ENCODE results near the gene HYI. TPM values are rescaled to one million over a fixed set of nuclear protein-coding genes. Genes with fewer than 3 reads are reported as not detected.
"Not testable (repeated sequence)": the region's sequence is repeated elsewhere in the genome, so short reads cannot be mapped to it uniquely, and the experiment has no call there.

The HYI gene
- total RNA-seq, 2 experiments from 2014 or later, result 10.8 to 13.5 TPM

- no peaks in the 10 kb centered on the region for H3K36me3 Mint-ChIP-seq (ENCODE audit: low read depth)
- no peaks in the 10 kb centered on the region for H3K4me1 Mint-ChIP-seq
- intact Hi-C loops (cut with DNase I, micrococcal nuclease), result no loop called here
- no peak for ATAC-seq
- CTCF ChIA-PET, result no interaction called here
- POLR2A ChIA-PET, result no interaction called here
- H3K27me3 Mint-ChIP-seq, result peaks cover 4% of the 10 kb centered on the region
- H3K27ac Mint-ChIP-seq, result no peak overlapping the region
- no peak overlapping the region for H3K4me3 Mint-ChIP-seq
- DNase-seq, result no peak
- H3K9me3 Mint-ChIP-seq (ENCODE audit: low read depth), result no peaks in the 10 kb centered on the region
These were observed 25.7 kb upstream of the HYI start for GRCh38 chr1:43479414-43479813.

GRCh38 chr1:43477716-43478115 is 24.0 kb upstream of the HYI start:
- H3K27me3 Mint-ChIP-seq, result peaks cover 6% of the 10 kb centered on the region
- no peaks in the 10 kb centered on the region for H3K9me3 Mint-ChIP-seq (ENCODE audit: low read depth)
- DNase-seq (no peak), ATAC-seq (no peak)
- H3K4me1 Mint-ChIP-seq, result peaks cover 2% of the 10 kb centered on the region
- ChIA-PET POLR2A (interaction anchor here (0.6 kb wide), 1 partner anchor 291 kb away, joined by 5 read pairs; no protein-coding TSS in a partner anchor), CTCF (no interaction called here)
- H3K27ac Mint-ChIP-seq, result no peak overlapping the region
- no peaks in the 10 kb centered on the region for H3K36me3 Mint-ChIP-seq (ENCODE audit: low read depth)
- no peak overlapping the region for H3K4me3 Mint-ChIP-seq
- intact Hi-C loops (cut with DNase I, micrococcal nuclease), result no loop called here

- H3K4me3 Mint-ChIP-seq; H3K9me3 Mint-ChIP-seq (ENCODE audit: low read depth); H3K27me3 Mint-ChIP-seq; H3K36me3 Mint-ChIP-seq (ENCODE audit: low read depth); H3K27ac Mint-ChIP-seq; ATAC-seq; H3K4me1 Mint-ChIP-seq; DNase-seq; intact Hi-C loops (cut with DNase I, micrococcal nuclease); POLR2A ChIA-PET: not testable (repeated sequence)
- CTCF ChIA-PET, result interaction anchor here (0.6 kb wide), 1 partner anchor 344 kb away, joined by 3 read pairs; no protein-coding TSS in a partner anchor
These were observed 22.1 kb upstream of the HYI start for GRCh38 chr1:43475611-43476401.

GRCh38 chr1:43473463-43473862 is 19.7 kb upstream of the HYI start:
- ATAC-seq, result peak; percentile 33
- H3K27me3 Mint-ChIP-seq, result peaks cover 4% of the 10 kb centered on the region
- no peaks in the 10 kb centered on the region for H3K9me3 Mint-ChIP-seq (ENCODE audit: low read depth)
- ChIA-PET CTCF (no interaction called here), POLR2A (interaction anchor here (0.5 kb wide), 1 partner anchor 8 kb away, joined by 4 read pairs; no protein-coding TSS in a partner anchor)
- DNase-seq, result no peak
- intact Hi-C loops (cut with DNase I, micrococcal nuclease), result no loop called here
- H3K4me3 Mint-ChIP-seq, result no peak overlapping the region
- H3K27ac Mint-ChIP-seq, result no peak overlapping the region
- no peaks in the 10 kb centered on the region for H3K36me3 Mint-ChIP-seq (ENCODE audit: low read depth)
- H3K4me1 Mint-ChIP-seq, result peaks cover 2% of the 10 kb centered on the region

GRCh38 chr1:43472463-43473151 is 18.9 kb upstream of the HYI start:
- H3K27me3 Mint-ChIP-seq; H3K4me3 Mint-ChIP-seq; H3K4me1 Mint-ChIP-seq; DNase-seq; intact Hi-C loops (cut with DNase I, micrococcal nuclease); H3K27ac Mint-ChIP-seq; H3K9me3 Mint-ChIP-seq (ENCODE audit: low read depth); CTCF ChIA-PET; H3K36me3 Mint-ChIP-seq (ENCODE audit: low read depth); POLR2A ChIA-PET; ATAC-seq: not testable (repeated sequence)

GRCh38 chr1:43472087-43472462 is 18.3 kb upstream of the HYI start:
- POLR2A ChIA-PET, result no interaction called here
- intact Hi-C loops (cut with DNase I, micrococcal nuclease), result no loop called here
- H3K36me3 Mint-ChIP-seq (ENCODE audit: low read depth), result no peaks in the 10 kb centered on the region
- CTCF ChIA-PET, result no interaction called here
- DNase-seq, result no peak
- H3K9me3 Mint-ChIP-seq (ENCODE audit: low read depth), result no peaks in the 10 kb centered on the region
- H3K27me3 Mint-ChIP-seq, result peaks cover 4% of the 10 kb centered on the region
- no peak overlapping the region for H3K27ac Mint-ChIP-seq
- no peak overlapping the region for H3K4me3 Mint-ChIP-seq
- H3K4me1 Mint-ChIP-seq, result peaks cover 2% of the 10 kb centered on the region
- no peak for ATAC-seq

GRCh38 chr1:43469932-43470331 is 16.2 kb upstream of the HYI start:
- DNase-seq (no peak), ATAC-seq (no peak)
- Mint-ChIP-seq H3K36me3 (ENCODE audit: low read depth) (no peaks in the 10 kb centered on the region), H3K4me1 (peaks cover 9% of the 10 kb centered on the region), H3K27ac (no peak overlapping the region), H3K4me3 (no peak overlapping the region), H3K27me3 (peaks cover 2% of the 10 kb centered on the region), H3K9me3 (ENCODE audit: low read depth) (no peaks in the 10 kb centered on the region)
- ChIA-PET POLR2A (no interaction called here), CTCF (interaction anchor here (0.6 kb wide), 1 partner anchor 1575 kb away, joined by 4 read pairs; no protein-coding TSS in a partner anchor)
- intact Hi-C loops (cut with DNase I, micrococcal nuclease), result no loop called here

- intact Hi-C loops (cut with DNase I, micrococcal nuclease), result no loop called here
- H3K9me3 Mint-ChIP-seq (ENCODE audit: low read depth), result no peaks in the 10 kb centered on the region
- POLR2A ChIA-PET, result no interaction called here
- no peaks in the 10 kb centered on the region for H3K36me3 Mint-ChIP-seq (ENCODE audit: low read depth)
- ATAC-seq (no peak), DNase-seq (no peak)
- H3K4me1 Mint-ChIP-seq, result peaks cover 7% of the 10 kb centered on the region
- no peak overlapping the region for H3K27ac Mint-ChIP-seq
- CTCF ChIA-PET, result no interaction called here
- H3K27me3 Mint-ChIP-seq, result no peaks in the 10 kb centered on the region
- no peak overlapping the region for H3K4me3 Mint-ChIP-seq
These were observed 14.7 kb upstream of the HYI start for GRCh38 chr1:43468414-43468813.

GRCh38 chr1:43466403-43466802 is 12.7 kb upstream of the HYI start:
- Mint-ChIP-seq H3K27me3 (no peaks in the 10 kb centered on the region), H3K9me3 (ENCODE audit: low read depth) (no peaks in the 10 kb centered on the region), H3K4me3 (no peak overlapping the region), H3K4me1 (peaks cover 7% of the 10 kb centered on the region), H3K36me3 (ENCODE audit: low read depth) (no peaks in the 10 kb centered on the region), H3K27ac (no peak overlapping the region)
- ChIA-PET POLR2A (no interaction called here), CTCF (interaction anchor here (0.6 kb wide), 1 partner anchor 301 kb away, joined by 3 read pairs; no protein-coding TSS in a partner anchor)
- DNase-seq (no peak), ATAC-seq (no peak)
- intact Hi-C loops (cut with DNase I, micrococcal nuclease), result no loop called here

GRCh38 chr1:43465505-43466067 is 11.9 kb upstream of the HYI start:
- CTCF ChIA-PET, result no interaction called here
- ATAC-seq, result no peak
- POLR2A ChIA-PET, result no interaction called here

GRCh38 chr1:43464681-43465504 is 11.2 kb upstream of the HYI start:
- ATAC-seq, result no peak
- Mint-ChIP-seq H3K9me3 (ENCODE audit: low read depth) (no peaks in the 10 kb centered on the region), H3K27ac (no peak overlapping the region), H3K27me3 (no peaks in the 10 kb centered on the region), H3K4me1 (peaks cover 7% of the 10 kb centered on the region), H3K36me3 (ENCODE audit: low read depth) (no peaks in the 10 kb centered on the region), H3K4me3 (no peak overlapping the region)
- intact Hi-C loops (cut with DNase I, micrococcal nuclease), result no loop called here
- ChIA-PET CTCF (no interaction called here), POLR2A (no interaction called here)
- DNase-seq, result no peak

More at GRCh38 chr1:43465505-43466067, 11.9 kb upstream of the HYI start:
- no peak overlapping the region for H3K4me3 Mint-ChIP-seq
- H3K9me3 Mint-ChIP-seq (ENCODE audit: low read depth), result no peaks in the 10 kb centered on the region
- no peak overlapping the region for H3K27ac Mint-ChIP-seq
- intact Hi-C loops (cut with DNase I, micrococcal nuclease), result no loop called here
- no peak for DNase-seq
- no peaks in the 10 kb centered on the region for H3K27me3 Mint-ChIP-seq
- peaks cover 7% of the 10 kb centered on the region for H3K4me1 Mint-ChIP-seq
- H3K36me3 Mint-ChIP-seq (ENCODE audit: low read depth), result no peaks in the 10 kb centered on the region

Data from activated CD4-positive, alpha-beta T cell treated with anti-CD3 and anti-CD28 coated beads for 36 hours (primary cell).